Suprapubic skin (tissue), 3 donors: ENCODE measurements around the gene SPIRE1.

ENCODE experiments used
- CTCF ChIP-seq, 2 donors: fragments of 200-600 bp in 1 of 2; fragments of 450-650 bp in 1 of 2; sonication (generic) in 1 of 2; IDR thresholded peaks; one replicate each; pipeline ENCODE4 v1.5.1; 2016 to 2019; ENCODE audit warnings: antibody characterized with exemption in 2 of 2, mild to moderate bottlenecking in 1 of 2, moderate library complexity in 1 of 2
- POLR2A ChIP-seq, 2 donors: fragments of 450-650 bp; IDR thresholded peaks; one replicate each; pipeline ENCODE4 v1.6.1; 2017; ENCODE audit warnings: antibody characterized with exemption in 2 of 2, mild to moderate bottlenecking in 2 of 2, moderate library complexity in 2 of 2

- TF ChIP-seq POLR2A (IDR thresholded peaks at IDR 0.05) (no peak), CTCF (IDR thresholded peaks at IDR 0.05) (no peak)
Measured at GRCh38 chr18:12463191-12463590, 194.7 kb downstream of the SPIRE1 start.
